Ishikawa (cell line): ENCODE measurements around the gene KRT83.

ENCODE experiments used
- EP300 ChIP-seq: IDR thresholded peaks from 2 replicates; pipeline ENCODE4 v1.6.1; 2012; ENCODE audit warnings: borderline replicate concordance
- MAX ChIP-seq: IDR thresholded peaks from 2 replicates; pipeline ENCODE4 v1.6.1; 2012
- TEAD4 ChIP-seq: IDR thresholded peaks from 2 replicates; pipeline ENCODE4 v1.6.1; 2012

DNA sequence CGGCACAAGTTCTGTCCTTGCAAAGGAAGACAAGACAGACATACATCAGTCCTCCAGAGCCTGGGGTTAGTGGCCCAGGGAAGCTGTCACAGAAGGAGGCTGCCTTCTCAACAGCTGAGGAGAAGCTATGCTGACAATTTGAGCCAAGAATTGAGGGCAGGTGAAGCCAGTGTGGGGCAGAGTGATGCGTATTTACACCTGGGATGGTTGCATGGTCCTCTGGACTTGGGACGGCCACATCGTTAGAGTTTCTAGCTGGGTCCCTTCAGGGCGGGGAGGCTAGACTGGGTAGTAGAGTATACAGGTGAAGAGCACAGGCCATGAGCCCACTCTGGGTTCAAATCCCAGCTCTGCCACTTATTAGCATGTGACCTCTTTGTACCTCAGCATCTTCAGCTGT lies 29.6 kb upstream of the KRT83 start:
- no peak for TF ChIP-seq EP300
- no peak for TF ChIP-seq TEAD4
- TF ChIP-seq MAX: no peak
